Astrocyte (in vitro differentiated cells and primary cell): ENCODE results near the gene AOC3. TPM values are rescaled to one million over a fixed set of nuclear protein-coding genes. Genes with fewer than 3 reads are reported as not detected.

ENCODE experiments used
- DNase-seq: peaks from one replicate; pipeline ENCODE4 v3.0.0-alpha.2; 2010; ENCODE audit warnings: low read depth
- FAIRE-seq: peaks from 2 replicates; lab custom pipeline; 2011; peaks lifted over from hg19 to GRCh38; lab: Jason Lieb, UNC
- H2AFZ ChIP-seq: 2 replicates; pipeline ENCODE4 v1.6.0; 2012; ENCODE audit warnings: low read depth, low read length, inconsistent platforms
- H3K27ac ChIP-seq: 2 replicates; pipeline ENCODE4 v1.5.1; 2011; ENCODE audit warnings: low read depth, low read length, inconsistent platforms
- H3K27me3 ChIP-seq: 2 replicates; pipeline ENCODE4 v1.6.0; 2011; ENCODE audit warnings: low read length, inconsistent platforms; ENCODE audit not compliant: insufficient read depth
- H3K36me3 ChIP-seq: 2 replicates; pipeline ENCODE4 v1.5.1; 2011; ENCODE audit warnings: low read length, inconsistent platforms; ENCODE audit not compliant: insufficient read depth
- H3K4me1 ChIP-seq: 2 replicates; pipeline ENCODE4 v1.5.1; 2011; ENCODE audit warnings: low read length, inconsistent platforms; ENCODE audit not compliant: insufficient read depth
- H3K4me2 ChIP-seq: 2 replicates; pipeline ENCODE4 v1.6.0; 2012; ENCODE audit warnings: low read length, inconsistent platforms
- H3K4me3 ChIP-seq: 2 replicates; pipeline ENCODE4 v1.5.1; 2011; ENCODE audit warnings: low read depth, mild to moderate bottlenecking, low read length, inconsistent platforms; ENCODE audit not compliant: insufficient read depth
- H3K79me2 ChIP-seq: 2 replicates; pipeline ENCODE4 v1.6.0; 2012; ENCODE audit warnings: mild to moderate bottlenecking, low read length, inconsistent platforms; ENCODE audit not compliant: insufficient read depth
- H3K9ac ChIP-seq: 2 replicates; pipeline ENCODE4 v1.6.0; 2012; ENCODE audit warnings: mild to moderate bottlenecking, low read length, inconsistent platforms
- H3K9me3 ChIP-seq: 2 replicates; pipeline ENCODE4 v1.5.1; 2012; ENCODE audit warnings: low read depth, mild to moderate bottlenecking, low read length, inconsistent platforms; ENCODE audit not compliant: insufficient read depth
- H4K20me1 ChIP-seq: 2 replicates; pipeline ENCODE4 v1.6.0; 2012; ENCODE audit warnings: low read length, inconsistent platforms; ENCODE audit not compliant: insufficient read depth
- H3K27ac Mint-ChIP-seq: one replicate; pipeline ENCODE4 v1.8.0; 2021; ENCODE audit warnings: mild to moderate bottlenecking, mixed read lengths; ENCODE audit not compliant: unreplicated experiment
- H3K27me3 Mint-ChIP-seq: one replicate; pipeline ENCODE4 v1.8.0; 2021; ENCODE audit warnings: low read depth, mixed read lengths; ENCODE audit not compliant: unreplicated experiment
- H3K36me3 Mint-ChIP-seq: one replicate; pipeline ENCODE4 v1.8.0; 2021; ENCODE audit warnings: low read depth, mixed read lengths; ENCODE audit not compliant: unreplicated experiment
- H3K4me1 Mint-ChIP-seq: one replicate; pipeline ENCODE4 v1.8.0; 2021; ENCODE audit warnings: low read depth, mixed read lengths; ENCODE audit not compliant: unreplicated experiment
- H3K4me3 Mint-ChIP-seq: one replicate; pipeline ENCODE4 v1.8.0; 2021; ENCODE audit warnings: mild to moderate bottlenecking, moderate library complexity, mixed read lengths; ENCODE audit not compliant: unreplicated experiment
- H3K9me3 Mint-ChIP-seq: one replicate; pipeline ENCODE4 v1.8.0; 2021; ENCODE audit warnings: mild to moderate bottlenecking, mixed read lengths; ENCODE audit not compliant: unreplicated experiment
- EZH2 ChIP-seq: IDR thresholded peaks from 2 replicates; pipeline ENCODE4 v1.6.1; 2012; ENCODE audit warnings: mild to moderate bottlenecking, low read length, inconsistent platforms; ENCODE audit not compliant: insufficient read depth
- total RNA-seq: library from RNA; stranded (reverse); gene quantifications from 2 replicates; pipeline ENCODE4 v1.2.1, GENCODE V29; 2021
- TF ChIP-seq, protein P1 (sequence below): IDR thresholded peaks from 2 replicates; pipeline ENCODE4 v1.5.1; 2011; ENCODE audit warnings: low read depth, mild to moderate bottlenecking, inconsistent platforms, low read length, moderate library complexity; ENCODE audit not compliant: insufficient read depth

Gene AOC3
- total RNA-seq, 1 donor from 2014 or later, result 1.1 TPM

DNA sequence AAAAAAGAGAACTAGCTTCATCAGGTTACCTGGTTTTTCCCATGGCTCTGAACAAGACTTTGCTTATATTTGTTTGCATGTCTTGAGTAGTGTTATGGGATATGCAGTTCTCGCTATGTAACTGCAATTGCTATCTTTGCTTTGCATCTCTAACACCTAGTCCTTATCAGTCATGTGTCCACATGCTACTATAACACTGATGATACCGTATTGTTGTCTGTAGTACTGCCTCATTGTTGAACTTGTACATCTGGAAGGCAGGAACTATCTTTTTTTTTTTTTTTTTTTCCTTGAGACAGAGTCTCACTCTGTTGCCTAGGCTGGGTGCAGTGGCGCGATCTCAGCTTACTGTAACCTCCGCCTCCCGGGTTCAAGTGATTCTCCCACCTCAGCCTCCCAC lies 15.3 kb upstream of the AOC3 start:
- Mint-ChIP-seq H3K4me3 (no peak overlapping the region), H3K27me3 (no peaks in the 10 kb centered on the region), H3K27ac (no peak overlapping the region), H3K4me1 (peaks cover 15% of the 10 kb centered on the region), H3K36me3 (peaks cover 6% of the 10 kb centered on the region), H3K9me3 (no peaks in the 10 kb centered on the region)
- Histone ChIP-seq H3K4me1 (peaks cover 10% of the 10 kb centered on the region), H2AFZ (no peak overlapping the region), H3K79me2 (peaks cover 51% of the 10 kb centered on the region), H3K9me3 (no peaks in the 10 kb centered on the region), H3K27ac (no peak overlapping the region), H3K4me3 (no peak overlapping the region), H3K36me3 (peaks cover 33% of the 10 kb centered on the region), H3K9ac (no peak overlapping the region), H3K4me2 (no peak overlapping the region), H4K20me1 (peaks cover 26% of the 10 kb centered on the region), H3K27me3 (no peaks in the 10 kb centered on the region)
- DNase-seq, result no peak
- no peak for TF ChIP-seq EZH2
- TF ChIP-seq, protein P1, sequence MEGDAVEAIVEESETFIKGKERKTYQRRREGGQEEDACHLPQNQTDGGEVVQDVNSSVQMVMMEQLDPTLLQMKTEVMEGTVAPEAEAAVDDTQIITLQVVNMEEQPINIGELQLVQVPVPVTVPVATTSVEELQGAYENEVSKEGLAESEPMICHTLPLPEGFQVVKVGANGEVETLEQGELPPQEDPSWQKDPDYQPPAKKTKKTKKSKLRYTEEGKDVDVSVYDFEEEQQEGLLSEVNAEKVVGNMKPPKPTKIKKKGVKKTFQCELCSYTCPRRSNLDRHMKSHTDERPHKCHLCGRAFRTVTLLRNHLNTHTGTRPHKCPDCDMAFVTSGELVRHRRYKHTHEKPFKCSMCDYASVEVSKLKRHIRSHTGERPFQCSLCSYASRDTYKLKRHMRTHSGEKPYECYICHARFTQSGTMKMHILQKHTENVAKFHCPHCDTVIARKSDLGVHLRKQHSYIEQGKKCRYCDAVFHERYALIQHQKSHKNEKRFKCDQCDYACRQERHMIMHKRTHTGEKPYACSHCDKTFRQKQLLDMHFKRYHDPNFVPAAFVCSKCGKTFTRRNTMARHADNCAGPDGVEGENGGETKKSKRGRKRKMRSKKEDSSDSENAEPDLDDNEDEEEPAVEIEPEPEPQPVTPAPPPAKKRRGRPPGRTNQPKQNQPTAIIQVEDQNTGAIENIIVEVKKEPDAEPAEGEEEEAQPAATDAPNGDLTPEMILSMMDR, result no peak
- no peak for FAIRE-seq

DNA sequence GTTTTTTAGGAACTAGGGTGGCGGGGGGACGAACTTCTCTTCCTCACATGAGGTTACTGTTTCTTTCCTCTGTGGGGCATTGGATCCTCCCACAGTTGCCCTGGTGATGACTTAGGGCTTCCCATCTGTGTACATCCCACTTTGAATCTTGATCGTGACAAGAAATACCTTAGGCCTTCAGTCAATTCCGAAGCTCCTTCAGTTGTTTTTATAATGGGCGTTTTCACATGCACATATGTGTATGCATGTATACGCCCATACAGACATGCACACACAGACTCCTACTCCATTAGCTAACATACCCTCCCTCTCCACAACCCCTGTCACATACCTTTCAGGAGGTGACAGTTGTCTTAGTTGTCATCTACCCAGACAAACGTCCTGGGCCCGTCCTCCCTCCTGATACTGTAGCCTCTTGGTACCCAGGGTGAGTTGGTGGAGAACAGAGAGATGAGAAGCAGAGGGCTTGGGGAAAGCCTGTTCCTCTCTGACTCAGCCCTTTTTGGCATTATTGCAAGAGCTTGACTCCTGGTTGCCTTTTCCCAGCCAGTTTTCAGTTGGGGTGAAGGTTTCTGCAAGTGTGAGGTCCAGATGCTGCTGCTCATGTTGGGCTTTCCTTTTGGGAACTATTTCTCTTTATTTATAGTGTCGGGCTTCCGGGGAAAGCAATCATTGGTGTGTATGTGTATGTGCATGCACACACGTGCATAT lies 8.9 kb upstream of the AOC3 start:
- peaks cover 66% of the 10 kb centered on the region for H4K20me1 ChIP-seq
- no peak overlapping the region for H3K4me3 ChIP-seq
- no peak for TF ChIP-seq EZH2
- TF ChIP-seq, protein P1, result no peak
- H3K36me3 ChIP-seq, result peaks cover 62% of the 10 kb centered on the region
- no peaks in the 10 kb centered on the region for H3K9me3 ChIP-seq
- no peak overlapping the region for H3K27ac ChIP-seq
- Mint-ChIP-seq H3K4me3 (no peak overlapping the region), H3K4me1 (peaks cover 5% of the 10 kb centered on the region), H3K27me3 (no peaks in the 10 kb centered on the region), H3K27ac (no peak overlapping the region), H3K9me3 (no peaks in the 10 kb centered on the region), H3K36me3 (peaks cover 12% of the 10 kb centered on the region)
- H3K4me2 ChIP-seq, result no peak overlapping the region
- DNase-seq (no peak), FAIRE-seq (no peak)
- H3K79me2 ChIP-seq, result peaks cover 8% of the 10 kb centered on the region
- H3K27me3 ChIP-seq, result no peaks in the 10 kb centered on the region
- no peak overlapping the region for H3K9ac ChIP-seq
- peaks cover 4% of the 10 kb centered on the region for H3K4me1 ChIP-seq
- H2AFZ ChIP-seq, result no peak overlapping the region

DNA sequence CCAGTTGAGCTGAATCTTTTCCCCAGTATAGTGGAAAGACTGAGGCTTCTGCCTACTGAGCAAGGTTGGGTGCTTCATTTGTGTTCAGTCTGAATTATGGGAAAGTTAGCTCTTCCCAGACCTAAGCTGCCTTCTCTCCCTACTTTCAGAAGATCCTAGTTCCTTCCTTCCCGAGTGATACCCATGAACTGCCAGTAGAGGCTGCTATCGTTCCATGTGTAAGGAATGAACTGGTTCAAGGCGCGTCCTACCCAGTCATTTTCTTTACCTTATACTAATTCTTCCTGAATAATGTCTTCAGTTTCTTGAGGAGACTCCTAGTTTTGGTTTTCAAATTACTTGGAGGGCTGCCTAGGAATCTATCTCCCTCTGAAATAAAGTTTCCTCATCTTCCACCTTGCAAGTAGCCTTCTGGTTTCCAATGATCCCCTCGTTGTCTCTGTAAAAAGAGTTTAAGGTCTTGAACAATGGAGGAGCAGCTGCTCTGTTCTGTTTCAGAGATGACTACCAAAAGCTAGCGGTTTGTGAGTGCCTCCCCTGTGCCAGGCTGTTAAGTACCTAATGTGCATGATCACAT lies 7.6 kb upstream of the AOC3 start:
- peaks cover 51% of the 10 kb centered on the region for H3K36me3 ChIP-seq
- H3K4me1 Mint-ChIP-seq, result peaks cover 5% of the 10 kb centered on the region
- peak; percentile 28 for DNase-seq

More for the DNA sequence above, 7.6 kb upstream of the AOC3 start:
- TF ChIP-seq EZH2, result no peak
- TF ChIP-seq, protein P1, result peak; percentile 99
- H3K36me3 Mint-ChIP-seq, result peaks cover 9% of the 10 kb centered on the region
- Histone ChIP-seq H4K20me1 (peaks cover 59% of the 10 kb centered on the region), H3K4me2 (no peak overlapping the region), H3K4me3 (no peak overlapping the region), H2AFZ (no peak overlapping the region), H3K27me3 (no peaks in the 10 kb centered on the region), H3K4me1 (peaks cover 4% of the 10 kb centered on the region), H3K27ac (no peak overlapping the region), H3K9ac (no peak overlapping the region), H3K79me2 (no peaks in the 10 kb centered on the region), H3K9me3 (no peaks in the 10 kb centered on the region)
- no peaks in the 10 kb centered on the region for H3K27me3 Mint-ChIP-seq
- H3K9me3 Mint-ChIP-seq, result no peaks in the 10 kb centered on the region
- FAIRE-seq, result no peak
- H3K27ac Mint-ChIP-seq, result no peak overlapping the region
- H3K4me3 Mint-ChIP-seq, result no peak overlapping the region
